Rectal smooth muscle tissue (tissue), 1 donor: ENCODE results near the gene CDK5RAP1.
"Not testable (repeated sequence)": the region's sequence is repeated elsewhere in the genome, so short reads cannot be mapped to it uniquely, and the experiment has no call there.

Experiments used
- H3K27ac ChIP-seq: one replicate; pipeline ENCODE4 v1.7.0; 2013; ENCODE audit warnings: low read depth, low read length, inconsistent platforms
- H3K27me3 ChIP-seq: one replicate; pipeline ENCODE4 v1.7.0; 2013; ENCODE audit warnings: low read length; ENCODE audit not compliant: control insufficient read depth, insufficient read depth
- H3K36me3 ChIP-seq: one replicate; pipeline ENCODE4 v1.7.0; 2013; ENCODE audit warnings: low read length; ENCODE audit not compliant: control insufficient read depth, insufficient read depth
- H3K4me1 ChIP-seq: one replicate; pipeline ENCODE4 v1.7.0; 2013; ENCODE audit warnings: low read length; ENCODE audit not compliant: control insufficient read depth, insufficient read depth
- H3K4me3 ChIP-seq: one replicate; pipeline ENCODE4 v1.7.0; 2013; ENCODE audit warnings: low read length
- H3K9ac ChIP-seq: one replicate; pipeline ENCODE4 v1.7.0; 2013; ENCODE audit warnings: low read length

Gene CDK5RAP1

DNA sequence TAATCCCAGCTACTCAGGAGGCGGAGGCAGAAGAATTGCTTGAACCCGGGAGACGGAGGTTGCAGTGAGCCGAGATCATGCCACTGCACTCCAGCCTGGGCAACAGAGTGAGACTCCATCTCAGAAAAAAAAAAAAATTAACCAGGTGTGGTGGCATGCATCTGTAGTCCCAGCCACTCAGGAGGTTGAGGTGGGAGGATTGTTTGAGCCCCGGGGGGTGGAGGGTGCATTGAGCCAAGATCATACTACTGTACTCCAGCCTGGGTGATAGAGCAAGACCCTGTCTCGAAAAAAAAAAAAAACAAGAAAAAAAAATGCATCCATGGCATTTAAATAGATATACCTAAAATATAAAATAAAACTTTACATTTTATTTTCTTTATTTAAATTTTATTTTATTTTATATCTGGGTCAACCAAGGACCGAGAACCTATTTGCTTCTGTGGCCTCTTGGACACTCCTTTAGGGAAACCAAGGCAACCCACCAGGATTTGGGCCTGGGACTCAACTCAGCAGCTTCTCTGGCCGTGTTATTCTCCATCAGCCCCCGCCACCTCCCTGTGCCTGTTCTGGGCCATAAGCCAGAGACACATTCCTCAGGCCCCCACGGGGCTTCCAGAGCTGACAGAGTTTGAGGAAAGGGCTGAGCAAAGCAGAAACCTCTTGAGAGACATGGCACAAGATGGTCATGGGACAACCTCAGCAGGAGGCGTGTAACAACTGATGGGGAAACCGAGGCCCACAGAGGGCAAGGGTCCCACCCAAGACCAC, 36.0 kb upstream of the CDK5RAP1 start:
- H3K27me3 ChIP-seq, result no peaks in the 10 kb centered on the region
- peaks cover 4% of the 10 kb centered on the region for H3K36me3 ChIP-seq
- no peaks in the 10 kb centered on the region for H3K4me1 ChIP-seq
- H3K27ac ChIP-seq, result no peak overlapping the region
- H3K9ac ChIP-seq, result no peak overlapping the region
- no peak overlapping the region for H3K4me3 ChIP-seq

DNA sequence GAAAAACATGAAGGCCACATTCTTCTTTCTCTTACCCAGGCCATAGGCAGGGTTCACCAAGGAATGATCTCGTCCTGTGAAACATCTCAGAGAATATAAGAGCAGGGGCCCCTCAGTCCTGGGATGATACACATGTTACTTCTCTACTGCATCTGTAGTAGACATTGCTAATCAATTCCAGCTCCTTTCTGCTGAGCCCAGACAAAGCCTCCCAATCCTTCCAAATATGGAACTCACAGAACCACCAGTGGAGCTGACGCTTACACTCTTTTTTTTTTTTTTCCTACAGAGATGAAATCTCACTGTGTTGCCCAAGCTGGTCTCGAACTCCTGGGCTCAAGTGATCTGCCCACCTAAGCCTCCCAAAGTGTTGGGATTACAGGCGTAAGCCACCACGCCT, 33.1 kb upstream of the CDK5RAP1 start:
- H3K27me3 ChIP-seq, result no peaks in the 10 kb centered on the region
- no peaks in the 10 kb centered on the region for H3K4me1 ChIP-seq
- H3K27ac ChIP-seq, result no peak overlapping the region
- no peak overlapping the region for H3K4me3 ChIP-seq
- H3K9ac ChIP-seq, result no peak overlapping the region
- H3K36me3 ChIP-seq, result peaks cover 4% of the 10 kb centered on the region

DNA sequence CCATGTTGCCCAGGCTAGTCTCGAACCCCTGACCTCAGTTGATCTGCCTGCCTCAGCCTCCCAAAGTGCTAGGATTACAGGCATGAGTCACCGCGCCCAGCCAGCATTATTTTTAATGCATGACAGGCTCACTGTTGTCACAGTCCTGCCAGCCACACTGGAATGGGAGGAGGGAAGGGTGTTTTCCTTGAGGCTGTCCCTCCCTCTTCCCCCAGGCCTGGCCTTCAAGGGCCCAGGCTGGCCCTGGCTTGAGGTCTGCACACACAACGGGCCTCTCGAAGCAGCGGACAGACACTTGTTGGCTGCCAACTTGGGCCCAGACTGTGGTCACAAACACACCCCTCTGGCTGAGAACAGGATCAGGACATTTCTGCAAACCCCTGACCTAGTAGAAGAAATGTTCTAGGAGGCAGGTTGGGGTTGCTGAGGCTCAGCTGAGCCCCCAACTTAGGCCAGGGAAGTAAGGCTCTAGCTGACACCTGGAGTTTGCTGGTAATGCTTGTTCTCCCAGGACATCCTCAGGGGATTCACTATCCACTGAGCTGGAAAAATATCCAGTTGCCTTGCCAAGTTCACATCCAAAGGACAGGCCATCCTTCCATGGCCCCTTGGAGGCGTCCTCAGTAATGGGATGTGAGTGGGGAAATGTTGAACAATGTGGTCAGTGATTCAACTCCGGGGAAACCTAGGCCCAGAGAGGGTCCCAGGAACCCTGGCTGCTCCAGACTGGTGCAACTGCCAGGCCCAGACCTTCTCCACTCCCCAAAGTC, 32.3 kb upstream of the CDK5RAP1 start:
- Histone ChIP-seq H3K36me3 (peaks cover 4% of the 10 kb centered on the region), H3K9ac (no peak overlapping the region), H3K4me3 (no peak overlapping the region), H3K27me3 (no peaks in the 10 kb centered on the region), H3K27ac (no peak overlapping the region), H3K4me1 (no peaks in the 10 kb centered on the region)

DNA sequence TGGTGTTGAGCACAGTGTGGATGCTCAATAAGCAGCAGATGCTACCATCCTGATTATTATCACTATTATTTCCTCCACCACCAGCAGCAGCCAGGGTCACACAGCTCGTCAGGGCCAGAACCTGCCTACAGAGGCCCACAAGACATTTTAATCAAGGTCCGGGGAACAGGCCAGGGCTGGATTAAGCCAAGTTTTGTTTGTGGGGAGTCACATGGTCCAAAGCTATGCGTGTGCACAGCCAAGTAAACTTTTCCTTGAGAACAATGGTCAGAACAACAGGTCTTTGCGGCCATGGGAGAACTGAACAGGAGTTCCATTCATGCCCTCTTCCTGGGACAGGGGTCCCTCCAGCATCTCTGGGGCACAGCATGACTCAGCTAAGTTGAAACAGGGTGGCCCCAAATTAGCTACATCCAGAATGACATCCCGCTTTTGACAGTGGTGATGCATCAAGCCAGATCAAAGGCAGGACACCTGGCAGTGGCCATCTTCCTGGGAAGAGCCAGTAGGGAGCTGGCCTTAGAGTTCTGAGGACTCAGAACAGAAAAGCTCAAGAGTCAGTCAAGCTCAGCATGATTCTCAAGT, 30.6 kb upstream of the CDK5RAP1 start:
- Histone ChIP-seq H3K4me3 (no peak overlapping the region), H3K4me1 (no peaks in the 10 kb centered on the region), H3K9ac (no peak overlapping the region), H3K27ac (no peak overlapping the region), H3K36me3 (peaks cover 4% of the 10 kb centered on the region), H3K27me3 (no peaks in the 10 kb centered on the region)

DNA sequence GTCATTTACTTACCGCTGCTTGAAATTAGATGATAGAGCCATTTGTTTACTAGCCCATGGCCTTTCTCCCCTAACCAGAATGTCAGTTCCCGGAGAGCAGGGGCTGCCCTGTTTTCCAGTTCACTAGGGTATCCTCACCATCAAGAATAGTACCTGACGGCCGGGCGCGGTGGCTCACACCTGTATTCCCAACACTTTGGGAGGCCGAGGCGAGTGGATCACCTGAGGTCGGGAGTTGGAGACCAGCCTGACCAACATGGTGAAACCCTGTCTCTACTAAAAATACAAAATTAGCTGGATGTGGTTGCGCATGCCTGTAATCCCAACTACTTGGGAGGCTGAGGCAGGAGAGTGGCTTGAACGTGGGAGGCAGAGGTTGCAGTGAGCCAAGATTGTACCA, 22.6 kb upstream of the CDK5RAP1 start:
- H3K4me3 ChIP-seq, H3K4me1 ChIP-seq, H3K36me3 ChIP-seq, H3K9ac ChIP-seq, H3K27me3 ChIP-seq: not testable (repeated sequence)
- peak overlapping the region; percentile 81 for H3K27ac ChIP-seq

DNA sequence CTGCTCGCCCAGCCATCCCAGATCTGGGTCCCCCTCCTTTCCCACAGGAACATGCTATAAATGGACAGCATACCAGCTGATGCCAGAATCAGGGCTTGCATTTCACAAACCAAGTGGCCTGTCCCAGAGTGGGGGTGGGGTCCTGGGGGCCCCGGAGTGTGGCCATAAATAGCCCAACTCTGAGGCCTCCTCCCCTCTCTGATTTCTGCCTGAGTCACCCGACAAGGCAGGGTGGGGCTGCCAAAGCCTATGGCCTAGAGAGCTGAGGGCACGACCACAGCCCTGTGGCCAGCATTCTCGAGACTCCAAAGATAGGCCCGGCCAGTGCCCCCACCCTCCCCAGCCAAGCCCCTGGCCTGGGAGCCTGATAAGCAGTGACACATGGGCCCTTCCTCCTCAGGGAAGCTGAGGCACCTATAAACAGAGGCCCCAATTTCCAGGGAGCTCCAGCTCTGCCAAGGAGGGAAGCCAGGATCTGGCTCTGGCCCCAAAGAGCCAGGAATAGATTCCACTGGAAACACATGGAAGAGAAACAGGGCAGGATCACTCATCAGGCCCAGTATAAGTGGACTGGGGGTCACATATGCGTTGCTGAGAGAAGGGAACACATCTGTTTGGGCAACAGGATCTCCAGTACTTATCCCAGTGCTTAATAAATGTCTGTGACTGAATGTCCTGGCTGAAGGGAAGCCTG, 22.0 kb upstream of the CDK5RAP1 start:
- H3K27ac ChIP-seq, result peak overlapping the region; percentile 81
- H3K27me3 ChIP-seq, result no peaks in the 10 kb centered on the region
- no peak overlapping the region for H3K9ac ChIP-seq
- H3K36me3 ChIP-seq, result no peaks in the 10 kb centered on the region
- peaks cover 9% of the 10 kb centered on the region for H3K4me1 ChIP-seq
- H3K4me3 ChIP-seq, result no peak overlapping the region

DNA sequence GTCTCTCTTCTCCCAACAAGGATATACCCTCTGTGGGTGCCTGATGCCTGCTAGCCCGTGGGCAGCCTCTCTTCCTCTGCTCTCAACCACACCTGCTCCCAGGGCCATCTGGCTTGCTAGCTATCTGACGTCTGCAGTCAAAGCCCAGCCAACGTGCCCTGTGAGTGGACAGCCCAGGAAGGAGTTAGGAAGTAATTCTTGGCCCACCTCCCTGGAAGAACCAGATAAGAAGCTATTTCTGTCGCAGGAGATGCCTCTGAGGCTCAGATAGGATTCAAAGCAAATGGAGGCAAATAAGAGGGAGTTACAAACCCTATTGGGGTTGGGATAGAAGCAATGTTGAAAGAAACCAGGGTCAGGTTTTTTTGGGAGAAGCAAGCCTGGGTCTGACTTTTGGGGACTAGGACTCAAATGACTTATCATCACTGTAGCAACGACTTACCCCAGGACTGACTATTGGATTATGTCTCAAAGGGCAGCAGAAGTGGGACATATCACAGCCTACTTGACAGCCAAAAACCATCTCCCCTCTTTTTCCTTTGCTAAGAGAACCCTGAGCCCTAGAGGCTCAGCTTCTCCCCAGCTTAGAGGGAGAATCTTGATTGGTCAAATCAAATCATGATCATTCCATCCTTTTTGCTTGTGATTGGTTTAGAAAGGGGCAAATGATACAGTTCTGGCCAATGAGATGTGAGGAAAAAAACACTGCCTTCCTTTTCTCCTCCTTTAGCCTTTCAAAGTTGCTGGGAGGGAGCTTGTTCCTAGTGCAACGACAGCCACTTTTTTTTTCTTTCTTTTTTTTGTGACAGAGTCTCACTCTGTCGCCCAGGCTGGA, 18.0 kb upstream of the CDK5RAP1 start:
- no peaks in the 10 kb centered on the region for H3K27me3 ChIP-seq
- peaks cover 9% of the 10 kb centered on the region for H3K4me1 ChIP-seq
- H3K4me3 ChIP-seq, result no peak overlapping the region
- H3K27ac ChIP-seq, result no peak overlapping the region
- H3K36me3 ChIP-seq, result peaks cover 2% of the 10 kb centered on the region
- H3K9ac ChIP-seq, result no peak overlapping the region

DNA sequence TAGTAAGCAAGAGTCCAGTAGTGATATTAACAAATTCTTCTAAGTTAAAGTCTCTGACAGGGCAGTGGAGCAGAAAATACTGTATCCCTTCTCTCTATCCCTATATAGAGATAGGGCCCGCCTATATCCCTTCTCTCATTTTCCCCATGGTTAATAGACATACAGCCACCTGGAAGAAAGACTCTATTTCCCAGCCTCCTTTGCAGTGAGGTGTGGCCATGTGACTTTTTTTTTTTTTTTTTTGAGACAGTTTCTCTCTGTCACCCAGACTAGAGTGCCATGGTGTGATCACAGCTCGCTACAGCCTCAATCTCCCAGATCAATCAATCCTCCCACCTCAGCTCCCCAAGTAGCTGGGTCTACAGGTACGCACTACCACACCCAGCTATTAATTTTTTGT, 16.7 kb upstream of the CDK5RAP1 start:
- Histone ChIP-seq H3K4me1 (peaks cover 4% of the 10 kb centered on the region), H3K9ac (no peak overlapping the region), H3K27ac (no peak overlapping the region), H3K36me3 (peaks cover 2% of the 10 kb centered on the region), H3K4me3 (no peak overlapping the region), H3K27me3 (no peaks in the 10 kb centered on the region)

DNA sequence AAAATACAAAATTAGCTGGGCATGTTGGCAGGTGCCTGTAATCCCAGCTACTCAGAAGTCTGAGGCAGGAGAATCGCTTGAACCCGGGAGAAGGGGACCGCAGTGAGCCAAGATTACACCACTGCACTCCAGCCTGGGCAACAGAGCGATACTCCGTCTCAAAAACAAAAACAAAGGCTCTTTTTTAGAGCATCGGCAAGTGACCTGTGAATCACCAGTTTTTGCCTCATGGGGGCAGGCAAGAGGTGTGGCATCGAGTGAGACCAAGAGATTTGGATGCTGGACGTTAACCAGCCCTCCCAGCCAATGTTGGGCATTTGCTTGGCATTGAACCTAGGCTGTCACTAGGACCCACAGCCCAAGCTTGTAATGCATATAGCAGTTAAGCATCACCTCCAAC, 14.6 kb upstream of the CDK5RAP1 start:
- no peaks in the 10 kb centered on the region for H3K27me3 ChIP-seq
- H3K9ac ChIP-seq, result no peak overlapping the region
- H3K36me3 ChIP-seq, result peaks cover 8% of the 10 kb centered on the region
- no peak overlapping the region for H3K4me3 ChIP-seq
- H3K27ac ChIP-seq, result no peak overlapping the region
- no peaks in the 10 kb centered on the region for H3K4me1 ChIP-seq

DNA sequence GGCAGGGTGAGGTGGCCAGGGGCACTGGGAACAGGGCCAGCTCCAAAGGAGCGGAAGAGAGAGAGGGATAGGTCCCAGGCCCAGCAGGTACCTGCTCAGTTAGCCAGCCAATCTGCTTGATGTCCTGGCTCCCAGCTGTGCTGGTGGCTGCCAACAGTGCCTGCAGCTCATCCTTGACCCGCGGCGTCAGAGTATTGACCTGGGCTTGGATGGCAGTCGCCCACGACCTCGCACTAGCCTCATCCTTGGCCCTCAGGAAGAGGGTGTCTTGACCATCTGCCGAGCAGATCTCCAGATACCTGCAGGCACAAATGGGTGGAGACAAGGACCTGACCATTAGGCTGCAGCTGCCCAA, 11.1 kb upstream of the CDK5RAP1 start:
- no peaks in the 10 kb centered on the region for H3K4me1 ChIP-seq
- H3K27ac ChIP-seq, result no peak overlapping the region
- no peak overlapping the region for H3K4me3 ChIP-seq
- H3K9ac ChIP-seq, result no peak overlapping the region
- no peaks in the 10 kb centered on the region for H3K27me3 ChIP-seq
- peaks cover 19% of the 10 kb centered on the region for H3K36me3 ChIP-seq

DNA sequence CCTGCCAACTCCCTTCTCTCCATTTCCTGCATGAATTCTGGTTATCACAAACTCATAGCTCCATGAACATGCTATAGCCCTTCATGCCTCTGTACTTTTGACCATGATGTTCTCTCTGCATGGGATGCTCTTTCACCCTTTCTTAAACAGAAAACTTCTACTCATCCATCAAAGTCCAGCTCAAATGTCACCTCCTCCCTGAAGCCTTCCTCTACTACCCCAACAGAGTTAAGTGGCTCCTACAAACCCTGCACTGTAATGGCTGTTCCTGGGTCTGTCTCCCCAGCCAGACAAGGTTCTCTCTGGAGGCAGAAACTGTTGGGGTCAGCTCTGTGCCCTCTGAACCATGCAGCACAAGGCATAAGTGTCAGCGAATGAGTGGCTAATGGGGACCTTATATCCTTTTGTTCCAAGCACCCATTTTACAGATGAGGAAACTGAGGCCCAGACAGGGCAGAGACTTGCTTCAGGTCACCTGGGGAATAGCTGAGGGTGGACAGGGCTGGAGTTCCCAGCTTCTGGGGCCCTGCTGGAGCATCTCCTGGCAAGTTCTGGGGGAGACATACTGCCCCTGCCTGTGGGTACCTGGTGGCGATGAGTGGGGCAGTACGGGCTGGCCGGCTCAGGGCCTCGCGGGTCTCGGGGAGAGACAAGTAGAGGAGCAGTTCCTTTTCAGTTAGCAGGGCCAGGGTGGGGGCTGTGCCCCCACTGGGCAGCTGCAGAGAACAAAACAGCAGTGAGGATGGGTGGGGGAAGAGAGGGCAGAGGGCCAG, 10.6 kb upstream of the CDK5RAP1 start:
- no peaks in the 10 kb centered on the region for H3K27me3 ChIP-seq
- H3K4me3 ChIP-seq, result no peak overlapping the region
- H3K4me1 ChIP-seq, result no peaks in the 10 kb centered on the region
- H3K27ac ChIP-seq, result no peak overlapping the region
- no peak overlapping the region for H3K9ac ChIP-seq
- H3K36me3 ChIP-seq, result peaks cover 22% of the 10 kb centered on the region
